AG04449 (cell line): ENCODE measurements around the gene OTOF.
"Not testable (repeated sequence)": the region's sequence is repeated elsewhere in the genome, so short reads cannot be mapped to it uniquely, and the experiment has no call there.

Source experiments
- CTCF ChIA-PET: fragments of 350-600 bp; formaldehyde crosslinking; extraction: SDS; loops from one replicate; lab custom pipeline; 2021; ENCODE audit warnings: antibody characterized with exemption; lab: Yijun Ruan, JAX
- POLR2A ChIA-PET: fragments of 400-600, 350-600 bp; formaldehyde crosslinking; extraction: SDS; loops from one replicate; lab custom pipeline; 2020; ENCODE audit warnings: antibody characterized with exemption, inconsistent platforms; lab: Yijun Ruan, JAX
- DNase-seq: peaks from one replicate; pipeline ENCODE4 v3.0.0-alpha.2; 2010; ENCODE audit warnings: low read depth, low spot score
- H3K4me3 ChIP-seq: 2 replicates; pipeline ENCODE4 v1.5.1; 2011; ENCODE audit warnings: low read depth, mild to moderate bottlenecking, control low read depth, low read length
- TF ChIP-seq, protein P1 (sequence below): IDR thresholded peaks from one replicate; pipeline ENCODE4 v1.5.1; 2011; ENCODE audit warnings: mild to moderate bottlenecking, moderate library complexity, low read length, control low read depth, inconsistent platforms; ENCODE audit not compliant: insufficient read depth; ENCODE audit errors: missing control alignments

OTOF gene

DNA sequence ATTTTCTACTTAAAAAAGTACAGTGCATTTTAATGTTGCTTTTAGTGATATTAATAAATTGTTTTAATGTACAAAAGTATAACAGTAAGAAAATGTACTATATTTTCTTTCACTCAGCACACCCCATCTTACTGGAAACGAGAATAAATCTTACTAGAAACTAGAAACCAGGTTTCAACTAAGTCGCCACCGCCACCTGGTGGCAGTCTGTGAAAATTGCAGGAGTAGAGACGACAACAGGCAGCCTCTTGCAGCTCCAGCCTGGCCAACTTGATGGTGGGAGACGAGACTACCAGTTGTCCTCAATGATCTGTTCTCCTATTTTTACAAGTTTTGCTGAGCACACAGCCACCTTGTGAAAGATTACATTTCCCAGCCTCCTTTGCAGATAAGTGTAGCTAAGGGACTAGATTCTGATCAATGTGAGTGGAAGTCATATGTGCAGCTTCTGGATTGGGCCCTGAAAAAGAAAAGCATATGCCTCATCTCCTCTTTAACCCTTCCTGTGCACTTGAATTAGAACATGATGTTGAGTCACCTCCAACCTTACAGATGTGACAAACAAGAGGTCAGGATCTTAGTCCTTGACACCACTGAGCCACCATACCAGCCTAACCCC is 8.7 kb downstream of the OTOF start:
- DNase-seq: no peak
- TF ChIP-seq, protein P1, sequence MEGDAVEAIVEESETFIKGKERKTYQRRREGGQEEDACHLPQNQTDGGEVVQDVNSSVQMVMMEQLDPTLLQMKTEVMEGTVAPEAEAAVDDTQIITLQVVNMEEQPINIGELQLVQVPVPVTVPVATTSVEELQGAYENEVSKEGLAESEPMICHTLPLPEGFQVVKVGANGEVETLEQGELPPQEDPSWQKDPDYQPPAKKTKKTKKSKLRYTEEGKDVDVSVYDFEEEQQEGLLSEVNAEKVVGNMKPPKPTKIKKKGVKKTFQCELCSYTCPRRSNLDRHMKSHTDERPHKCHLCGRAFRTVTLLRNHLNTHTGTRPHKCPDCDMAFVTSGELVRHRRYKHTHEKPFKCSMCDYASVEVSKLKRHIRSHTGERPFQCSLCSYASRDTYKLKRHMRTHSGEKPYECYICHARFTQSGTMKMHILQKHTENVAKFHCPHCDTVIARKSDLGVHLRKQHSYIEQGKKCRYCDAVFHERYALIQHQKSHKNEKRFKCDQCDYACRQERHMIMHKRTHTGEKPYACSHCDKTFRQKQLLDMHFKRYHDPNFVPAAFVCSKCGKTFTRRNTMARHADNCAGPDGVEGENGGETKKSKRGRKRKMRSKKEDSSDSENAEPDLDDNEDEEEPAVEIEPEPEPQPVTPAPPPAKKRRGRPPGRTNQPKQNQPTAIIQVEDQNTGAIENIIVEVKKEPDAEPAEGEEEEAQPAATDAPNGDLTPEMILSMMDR: peak; percentile 46
- no peak overlapping the region for H3K4me3 ChIP-seq
- ChIA-PET POLR2A (no interaction called here), CTCF (interaction anchor here (0.7 to 3.1 kb wide), 10 partner anchors 9 to 285 kb away, joined by 3 to 12 read pairs (median 3); partner anchors contain the start of gene OTOF)

DNA sequence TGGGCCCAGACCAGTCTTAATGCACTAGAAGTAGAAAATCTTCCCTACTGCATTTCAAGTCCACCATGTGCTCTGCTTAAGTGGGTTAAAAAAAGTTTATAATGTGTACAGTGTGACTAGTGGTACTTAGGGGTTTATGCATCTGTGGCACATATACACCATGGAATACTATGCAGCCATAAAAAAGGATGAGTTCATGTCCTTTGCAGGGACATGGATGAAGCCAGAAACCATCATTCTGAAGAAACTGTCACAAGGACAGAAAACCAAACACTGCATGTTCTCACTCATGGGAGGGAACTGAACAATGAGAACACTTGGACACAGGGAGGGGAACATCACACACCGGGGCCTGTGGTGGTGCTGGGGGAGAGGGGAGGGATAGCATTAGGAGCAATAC is 9.4 kb downstream of the OTOF start:
- H3K4me3 ChIP-seq, POLR2A ChIA-PET, DNase-seq: not testable (repeated sequence)
- CTCF ChIA-PET: interaction anchor here (0.7 to 3.1 kb wide), 6 partner anchors 7 to 150 kb away, joined by 3 to 12 read pairs (median 4); partner anchors contain the start of gene OTOF

DNA sequence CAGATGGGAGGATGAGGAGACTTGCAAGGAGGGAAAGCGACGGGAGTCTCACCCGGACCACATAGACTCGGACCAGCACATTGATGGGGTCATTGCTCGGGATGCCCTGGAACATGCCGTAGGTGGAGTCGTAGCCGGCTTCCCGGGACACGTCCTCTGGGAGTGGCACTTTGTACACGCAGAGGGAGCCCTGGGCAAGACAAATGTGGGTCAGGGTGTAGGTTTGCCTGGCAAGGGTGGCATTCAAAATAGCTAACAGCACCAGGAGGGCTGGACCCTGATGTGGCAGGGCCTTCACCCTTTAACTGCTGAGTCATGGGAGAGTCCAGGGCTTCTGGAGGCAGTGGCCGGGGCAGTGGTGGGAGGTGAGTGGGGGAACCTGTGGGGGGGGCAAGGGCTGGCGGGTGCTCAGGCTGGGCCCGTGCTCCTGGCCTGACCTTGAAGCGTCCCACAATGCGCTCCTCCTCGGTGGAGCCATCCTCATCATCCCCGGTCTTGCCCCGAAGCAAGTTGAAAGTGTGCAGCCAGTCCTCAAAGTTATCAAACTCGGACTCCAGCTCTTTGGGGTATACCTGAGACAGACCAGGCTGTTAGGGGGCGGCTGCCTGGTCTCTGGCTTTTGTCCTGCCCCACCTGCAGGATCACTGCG is 11.1 kb downstream of the OTOF start:
- no peak for DNase-seq
- POLR2A ChIA-PET: no interaction called here
- no peak overlapping the region for H3K4me3 ChIP-seq
- CTCF ChIA-PET: interaction anchor here (0.7 to 3.1 kb wide), 7 partner anchors 8 to 238 kb away, joined by 3 to 12 read pairs (median 4); no protein-coding TSS in a partner anchor
- TF ChIP-seq, protein P1: no peak

DNA sequence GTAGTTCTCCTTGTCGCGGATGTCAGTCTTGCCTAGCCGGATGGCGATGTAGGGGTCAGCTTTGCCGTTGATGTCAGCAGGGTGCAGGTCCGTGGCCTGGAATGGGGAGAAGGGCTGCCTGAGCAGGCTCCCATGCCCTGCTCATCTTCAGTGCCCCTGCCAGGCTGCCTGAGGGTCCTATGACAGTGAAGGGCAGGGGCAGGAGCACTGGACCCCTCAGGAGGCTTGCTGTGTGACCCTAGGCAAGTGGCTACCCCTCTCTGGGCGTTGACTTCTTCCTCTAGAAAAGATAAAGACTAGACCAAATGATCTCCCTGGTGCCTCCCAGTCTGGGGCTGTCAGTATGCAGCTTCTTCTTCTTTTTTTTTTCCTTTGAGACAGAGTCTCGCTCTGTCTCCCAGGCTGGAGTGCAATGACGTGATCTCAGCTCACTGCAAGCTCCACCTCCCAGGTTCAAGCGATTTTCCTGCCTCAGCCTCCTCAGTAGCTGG is 11.9 kb downstream of the OTOF start:
- no peak overlapping the region for H3K4me3 ChIP-seq
- no peak for DNase-seq
- CTCF ChIA-PET: interaction anchor here (1.6 kb wide), 1 partner anchor 111 kb away, joined by 4 read pairs; no protein-coding TSS in a partner anchor
- TF ChIP-seq, protein P1: no peak
- POLR2A ChIA-PET: no interaction called here

DNA sequence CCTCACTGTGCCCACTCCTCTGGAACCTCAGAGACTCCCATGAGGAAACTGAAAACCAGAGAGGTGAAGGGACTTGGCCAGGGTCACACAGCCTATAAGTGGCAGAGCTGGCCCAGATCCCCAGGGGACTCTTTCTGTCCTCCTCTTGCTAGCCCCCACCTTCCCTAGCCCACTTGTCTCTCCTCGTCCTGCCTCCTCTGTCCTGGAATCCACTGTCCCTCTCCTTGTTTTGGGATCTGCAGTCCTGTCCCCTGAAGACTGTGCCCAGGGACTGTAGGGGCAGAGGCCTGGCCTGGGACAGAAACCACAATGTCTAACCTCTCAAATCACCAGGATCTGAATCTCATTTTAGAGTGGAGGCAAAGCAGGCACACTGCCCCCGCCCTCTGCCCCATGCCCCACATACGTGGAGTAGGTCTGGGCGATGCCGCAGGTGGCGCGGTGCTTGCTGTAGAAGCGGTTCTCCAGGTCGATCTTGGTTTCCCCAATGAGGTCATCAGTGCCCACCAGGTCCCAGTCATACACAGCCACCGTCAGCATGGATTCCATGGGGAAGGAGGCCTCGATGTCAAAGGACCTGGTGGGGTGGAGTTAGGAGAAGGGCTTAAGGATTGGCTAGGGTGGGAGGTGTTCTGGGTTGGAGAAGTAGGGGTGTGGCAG is 12.5 kb downstream of the OTOF start:
- CTCF ChIA-PET: no interaction called here
- no peak for DNase-seq
- POLR2A ChIA-PET: no interaction called here
- TF ChIP-seq, protein P1: no peak
- H3K4me3 ChIP-seq: no peak overlapping the region

DNA sequence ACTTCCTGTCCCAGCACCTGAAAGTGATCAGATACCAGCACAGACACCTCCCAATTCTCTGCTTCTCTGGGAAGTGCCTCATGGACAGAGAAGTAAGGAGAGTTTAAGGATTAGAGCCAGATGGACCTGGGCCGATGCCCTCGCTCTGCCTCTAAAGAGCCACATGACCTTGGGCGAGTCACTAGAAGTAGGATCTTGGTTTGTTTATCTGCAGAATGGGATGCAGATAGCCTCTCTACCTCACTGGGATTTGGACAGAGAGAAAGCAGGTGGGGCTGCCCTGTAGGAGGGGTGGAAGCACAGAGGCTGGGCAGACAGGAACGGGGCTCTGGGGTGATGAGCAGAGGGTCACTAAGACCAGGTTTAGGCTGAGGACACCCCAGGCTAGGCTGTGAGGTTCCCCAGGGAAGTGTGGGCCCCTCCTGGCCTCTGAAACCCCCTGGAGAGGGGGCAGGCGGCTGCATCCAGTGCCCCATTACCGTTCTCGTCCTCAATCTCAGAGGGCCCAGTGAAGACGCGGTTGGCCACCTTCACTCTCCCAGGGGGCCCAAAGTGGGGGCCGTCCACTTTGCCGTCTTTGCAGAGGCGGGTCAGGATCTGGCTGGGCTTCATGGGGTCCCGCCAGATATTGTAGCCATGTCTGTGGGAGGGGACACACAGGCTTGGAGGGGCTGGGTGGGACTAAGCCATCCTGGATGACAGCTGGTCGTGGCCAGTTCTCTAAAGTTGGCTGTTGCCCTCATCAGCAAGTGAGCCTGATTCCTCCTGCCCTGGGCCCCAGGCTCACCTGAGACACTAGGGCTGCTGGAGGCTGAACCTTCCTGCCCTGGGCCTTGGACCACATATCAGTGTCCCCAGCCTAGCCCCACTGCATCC is 13.3 kb downstream of the OTOF start:
- POLR2A ChIA-PET: no interaction called here
- DNase-seq: no peak
- CTCF ChIA-PET: no interaction called here
- TF ChIP-seq, protein P1: no peak
- no peak overlapping the region for H3K4me3 ChIP-seq
